GM13977 (cell line): ENCODE measurements around the gene TBC1D10B.

Experiments used
- DNase-seq: peaks from one replicate; pipeline ENCODE4 v3.0.0; 2012; ENCODE audit warnings: low spot score
- CTCF ChIP-seq: IDR thresholded peaks from 2 replicates; pipeline ENCODE4 v1.5.1; 2012; ENCODE audit warnings: mild to moderate bottlenecking, control low read depth; ENCODE audit not compliant: insufficient read depth; ENCODE audit errors: extremely low read depth, missing control alignments
- in situ Hi-C: fragments of 300-500 bp; cut with MboI; formaldehyde crosslinking; loops from one replicate; pipeline ENCODE4 v1.12.0; 2022; ENCODE audit warnings: low sequenced_read_pairs, low pct_unique_long_range_greater_than_20kb, mixed read lengths, inconsistent platforms; ENCODE audit not compliant: unreplicated experiment

TBC1D10B gene

GRCh38 chr16:30380803-30381208, 10.5 kb upstream of the TBC1D10B start:
- in situ Hi-C loops, result no loop called here
- no peak for TF ChIP-seq CTCF
- no peak for DNase-seq

GRCh38 chr16:30380072-30380802, 9.9 kb upstream of the TBC1D10B start:
- DNase-seq, result no peak
- in situ Hi-C loops, result no loop called here

DNA sequence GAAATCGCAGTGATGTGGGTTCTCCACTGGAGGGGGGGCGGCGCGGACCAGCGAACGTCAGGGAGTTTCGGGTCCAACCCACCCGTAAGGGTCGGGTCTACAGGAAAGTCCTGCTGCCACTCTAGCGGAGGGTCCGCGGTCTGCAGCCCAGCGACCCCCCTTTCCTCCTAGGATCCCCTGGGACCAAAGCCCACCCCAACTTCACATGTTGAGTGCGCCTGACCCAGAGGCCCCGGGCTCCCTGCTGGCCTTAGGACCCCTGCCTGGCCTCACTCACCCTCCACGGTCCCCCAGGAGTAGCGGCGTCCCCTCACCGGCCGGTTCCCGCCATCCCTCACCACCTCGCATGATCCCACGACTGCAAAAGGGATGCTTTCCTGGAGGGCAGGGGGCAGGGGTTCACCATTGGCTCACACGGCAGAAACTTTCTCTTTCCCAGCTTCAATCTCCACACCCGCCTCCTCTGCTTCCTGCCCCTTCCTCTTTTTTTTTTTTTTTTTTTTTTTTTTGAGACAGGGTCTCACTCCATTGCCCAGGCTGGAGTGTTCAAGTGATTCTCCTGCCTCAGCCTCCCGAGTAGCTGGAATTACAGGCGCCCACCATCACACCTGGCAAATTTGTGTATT, 9.0 kb upstream of the TBC1D10B start:
- TF ChIP-seq CTCF, result no peak
- in situ Hi-C loops, result no loop called here
- DNase-seq, result no peak

More at GRCh38 chr16:30380072-30380802, 9.9 kb upstream of the TBC1D10B start:
- no peak for TF ChIP-seq CTCF

DNA sequence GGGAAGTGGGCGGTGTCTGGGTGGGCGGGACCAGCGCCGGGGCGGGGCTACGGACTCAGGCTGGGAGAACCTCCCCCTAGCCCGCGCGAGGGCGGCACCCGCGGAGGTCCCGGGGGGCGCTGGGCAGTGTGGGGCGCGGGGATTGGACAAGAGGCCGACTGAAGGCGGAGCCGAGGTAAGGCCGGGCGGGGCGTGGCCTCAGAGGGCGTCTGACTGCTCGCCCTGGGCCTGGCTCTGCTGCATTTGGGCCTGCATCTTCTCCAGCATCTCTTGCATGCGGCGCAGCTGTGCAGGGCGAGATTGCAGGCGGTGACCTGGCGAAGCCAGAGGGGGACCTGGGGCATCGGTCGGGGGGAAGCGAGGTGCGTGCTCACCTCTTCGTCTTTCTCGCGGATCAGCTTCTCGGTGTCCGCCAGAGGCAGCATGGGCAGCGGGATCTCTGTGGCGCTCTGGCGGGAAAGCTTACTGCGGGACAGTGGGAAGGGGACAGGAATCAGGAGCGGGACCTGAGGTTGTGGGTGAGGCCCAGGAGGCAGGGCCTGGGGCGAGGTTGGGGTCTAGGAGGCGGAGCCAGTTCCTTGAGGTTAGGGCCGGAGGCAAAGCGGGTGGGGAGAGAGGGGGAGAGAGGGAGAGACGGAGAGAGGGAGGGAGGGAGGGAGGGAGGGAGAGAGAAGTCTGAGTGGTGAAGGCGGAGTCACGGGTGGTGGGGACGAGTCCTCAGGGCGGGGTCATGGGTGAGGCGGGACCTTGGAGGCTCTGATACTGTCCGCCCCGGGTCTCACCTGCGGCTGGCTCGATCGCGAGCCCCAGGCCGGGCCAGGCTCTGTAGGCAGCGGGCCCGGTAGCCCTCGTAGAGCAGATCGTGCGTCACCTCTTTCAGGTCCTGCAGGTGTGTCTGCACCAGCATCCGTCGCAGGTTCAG, 8.2 kb upstream of the TBC1D10B start:
- TF ChIP-seq CTCF, result no peak
- peak; percentile 98 for DNase-seq
- in situ Hi-C loops, result no loop called here

DNA sequence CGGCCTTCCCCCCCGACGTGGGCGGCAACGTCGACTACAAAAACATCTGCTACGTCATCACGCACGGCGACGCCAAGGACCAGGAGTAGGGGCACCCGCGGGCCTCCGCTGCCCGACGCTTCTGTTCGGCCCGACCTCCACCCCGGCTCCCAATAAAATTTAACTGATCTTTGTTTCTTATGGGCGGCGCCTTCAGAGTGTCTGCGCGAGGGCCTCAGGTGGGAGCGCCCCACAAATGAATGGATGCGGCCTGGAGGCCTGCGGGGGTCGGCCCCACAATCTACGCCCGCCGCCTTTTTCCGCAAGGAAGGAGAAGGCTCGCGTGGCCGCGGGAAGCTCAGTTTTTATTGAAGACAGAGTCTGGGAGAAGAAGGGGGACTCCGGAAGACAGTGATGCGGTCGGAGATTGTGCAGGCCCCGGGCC, 7.5 kb upstream of the TBC1D10B start:
- DNase-seq, result peak; percentile 84
- in situ Hi-C loops, result no loop called here
- TF ChIP-seq CTCF, result no peak

- in situ Hi-C loops, result no loop called here
- no peak for TF ChIP-seq CTCF
- no peak for DNase-seq
Measured at GRCh38 chr16:30377050-30377811, 6.9 kb upstream of the TBC1D10B start.
